ENCODE results near the gene DENND2C. TPM values are rescaled to one million over a fixed set of nuclear protein-coding genes. Genes with fewer than 3 reads are reported as not detected.

Gene DENND2C
- total RNA-seq, 1 experiment from 2014 or later: 3.6 TPM

GRCh38 chr1:114540272-114540671 lies 129.6 kb downstream of the DENND2C start:
- Mint-ChIP-seq H3K9me3 (no peaks in the 10 kb centered on the region), H3K27ac (no peak overlapping the region), H3K27me3 (ENCODE audit: low read depth) (peaks cover 5% of the 10 kb centered on the region; the same call in 1 of the 2 replicates), H3K4me1 (0 out of 4 replicates have a peak, but pooled peaks cover 2 to 3% of the 10 kb centered on the region in 2 experiments), H3K36me3 (ENCODE audit: insufficient read depth in 1 of 3, low read depth in 3 of 3) (no peaks in the 10 kb centered on the region; a peak in 1 of 7 replicates), H3K4me3 (no peak overlapping the region)
- Histone ChIP-seq H4K5ac (ENCODE audit: insufficient read length, low read depth, low read length) (no peak overlapping the region), H3K4me1 (ENCODE audit: insufficient read depth, low read length) (no peaks in the 10 kb centered on the region), H2BK20ac (ENCODE audit: low read depth, low read length, poor library complexity, severe bottlenecking) (no peak overlapping the region), H3K27me3 (ENCODE audit: insufficient read depth, low read length) (no peaks in the 10 kb centered on the region), H3K4me2 (ENCODE audit: insufficient read depth, insufficient read length, low read length) (no peak overlapping the region), H3K4ac (ENCODE audit: low read depth, low read length) (no peak overlapping the region), H2AK5ac (ENCODE audit: insufficient read length, low read length) (no peak overlapping the region), H3K79me1 (ENCODE audit: insufficient read depth, low read depth, low read length, poor library complexity, severe bottlenecking) (no peaks in the 10 kb centered on the region), H2BK5ac (ENCODE audit: insufficient read length, low read length) (no peak overlapping the region), H4K91ac (ENCODE audit: insufficient read length, low read depth, low read length) (no peak overlapping the region), H2BK15ac (ENCODE audit: low read depth, low read length) (no peak overlapping the region), H3K27ac (ENCODE audit: insufficient read length, low read depth, low read length) (no peak overlapping the region), H3T11ph (ENCODE audit: low read length) (no peak overlapping the region), H3K18ac (ENCODE audit: insufficient read length, low read depth, low read length) (no peak overlapping the region), H2BK120ac (ENCODE audit: low read depth, low read length, poor library complexity, severe bottlenecking) (no peak overlapping the region), H2BK12ac (ENCODE audit: insufficient read length, low read depth, low read length) (no peak overlapping the region), H3K79me2 (ENCODE audit: insufficient read depth, low read length) (no peaks in the 10 kb centered on the region), H3K56ac (ENCODE audit: insufficient read length, low read depth, low read length) (no peak overlapping the region), H2AFZ (ENCODE audit: low read length) (no peak overlapping the region), H3K9me3 (ENCODE audit: control insufficient read depth, low read depth, low read length) (no peaks in the 10 kb centered on the region), H3K23me2 (ENCODE audit: insufficient read length, low read depth, low read length, poor library complexity, severe bottlenecking) (no peaks in the 10 kb centered on the region), H4K20me1 (ENCODE audit: control insufficient read depth, insufficient read depth, insufficient read length) (no peaks in the 10 kb centered on the region), H3K9ac (ENCODE audit: extremely low read depth, insufficient read length, low read length) (no peak overlapping the region), H4K8ac (replicated peaks; ENCODE audit: insufficient read length, low read depth, low read length) (no peak overlapping the region), H3K14ac (ENCODE audit: insufficient read depth, low read length) (no peak overlapping the region), H3K23ac (ENCODE audit: insufficient read length, low read depth, low read length) (no peak overlapping the region)
- DNase-seq: no peak
- TF ChIP-seq CTCF (conservative IDR thresholded peaks at IDR 0.05): no peak
- WGBS (ENCODE audit: extremely low coverage, insufficient read length, low lambda C conversion rate): no CpG with 5 or more reads among the region's 3 CpGs
